ENCODE measurements around the gene ADGRF5.

DNA sequence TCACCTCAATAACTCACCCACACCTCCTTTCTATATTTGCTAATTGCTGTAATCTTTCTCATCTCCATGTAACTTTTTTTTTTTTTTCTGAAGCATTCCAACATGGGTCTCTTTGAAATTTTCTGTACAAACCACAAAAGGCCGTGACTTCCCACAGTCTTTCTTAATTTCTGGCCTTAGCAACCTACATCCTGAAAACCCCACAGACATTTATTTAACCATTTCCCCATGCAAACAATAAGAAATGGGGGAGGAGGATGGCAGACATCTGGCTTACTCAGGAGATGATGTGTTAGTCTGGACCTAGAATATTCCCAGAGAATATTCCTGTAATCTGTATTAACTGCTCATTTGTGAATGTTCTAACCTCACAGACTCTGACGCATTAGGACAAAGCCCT, 70.9 kb downstream of the ADGRF5 start:
- TF ChIP-seq, protein P1, sequence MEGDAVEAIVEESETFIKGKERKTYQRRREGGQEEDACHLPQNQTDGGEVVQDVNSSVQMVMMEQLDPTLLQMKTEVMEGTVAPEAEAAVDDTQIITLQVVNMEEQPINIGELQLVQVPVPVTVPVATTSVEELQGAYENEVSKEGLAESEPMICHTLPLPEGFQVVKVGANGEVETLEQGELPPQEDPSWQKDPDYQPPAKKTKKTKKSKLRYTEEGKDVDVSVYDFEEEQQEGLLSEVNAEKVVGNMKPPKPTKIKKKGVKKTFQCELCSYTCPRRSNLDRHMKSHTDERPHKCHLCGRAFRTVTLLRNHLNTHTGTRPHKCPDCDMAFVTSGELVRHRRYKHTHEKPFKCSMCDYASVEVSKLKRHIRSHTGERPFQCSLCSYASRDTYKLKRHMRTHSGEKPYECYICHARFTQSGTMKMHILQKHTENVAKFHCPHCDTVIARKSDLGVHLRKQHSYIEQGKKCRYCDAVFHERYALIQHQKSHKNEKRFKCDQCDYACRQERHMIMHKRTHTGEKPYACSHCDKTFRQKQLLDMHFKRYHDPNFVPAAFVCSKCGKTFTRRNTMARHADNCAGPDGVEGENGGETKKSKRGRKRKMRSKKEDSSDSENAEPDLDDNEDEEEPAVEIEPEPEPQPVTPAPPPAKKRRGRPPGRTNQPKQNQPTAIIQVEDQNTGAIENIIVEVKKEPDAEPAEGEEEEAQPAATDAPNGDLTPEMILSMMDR (IDR thresholded peaks at IDR 0.05), result no peak
- TF ChIP-seq POLR2AphosphoS5 (IDR thresholded peaks at IDR 0.05), result no peak
